ENCODE data around the gene POLD2. TPM values are rescaled to one million over a fixed set of nuclear protein-coding genes. Genes with fewer than 3 reads are reported as not detected.

POLD2 gene
- total and polyA plus RNA-seq, 2 donors (not counting 3 experiments of a cell fraction or from before 2014, with no cell fraction given), result 96.5 to 122 TPM

GRCh38 chr7:44096326-44096881, 26.9 kb downstream of the POLD2 start:
- POLR2A ChIA-PET, result no interaction called here
- CTCF ChIA-PET, result interaction anchor here (1.0 to 1.3 kb wide), 2 partner anchors 13 to 18 kb away, joined by 3 to 4 read pairs; no protein-coding TSS in a partner anchor

GRCh38 chr7:44095781-44096180, 27.6 kb downstream of the POLD2 start:
- dilution Hi-C loops (cut with MboI; ENCODE audit: extremely low pct_ligation_motif_present, low sequenced_read_pairs), result no loop called here
- Histone ChIP-seq H3K36me3 (ENCODE audit: control insufficient read depth in 2 of 2, extremely low read depth in 1 of 2, insufficient read depth in 2 of 2, low read length in 2 of 2) (no peaks in the 10 kb centered on the region), H3K4me2 (ENCODE audit: insufficient read depth, low read length) (no peak overlapping the region), H3K9me1 (replicated peaks; ENCODE audit: control insufficient read depth, extremely low read depth, insufficient read depth, low read length) (no peaks in the 10 kb centered on the region), H2AFZ (ENCODE audit: low read depth, low read length) (no peak overlapping the region), H3K4me1 (ENCODE audit: control insufficient read depth, extremely low read depth, insufficient read depth, low read length) (no peaks in the 10 kb centered on the region), H3K9me3 (replicated peaks; ENCODE audit: control insufficient read depth, insufficient read depth, low read length) (no peaks in the 10 kb centered on the region), H3K4me3 (replicated peaks in 1 of 3; ENCODE audit: insufficient read depth in 1 of 3, low read depth in 1 of 3, low read length in 3 of 3) (no peak overlapping the region), H3K79me2 (ENCODE audit: control insufficient read depth, insufficient read depth, low read length) (no peaks in the 10 kb centered on the region), H3K27me3 (ENCODE audit: control insufficient read depth in 2 of 2, insufficient read depth in 2 of 2, low read length in 2 of 2) (no peaks in the 10 kb centered on the region), H3K27ac (ENCODE audit: insufficient read depth, low read depth, low read length) (no peak overlapping the region), H4K20me1 (replicated peaks; ENCODE audit: control insufficient read depth, extremely low read depth, insufficient read depth, low read length) (no peaks in the 10 kb centered on the region), H3K9ac (replicated peaks; ENCODE audit: extremely low read depth, insufficient read depth, low read length) (no peak overlapping the region)
- DNase-seq (ENCODE audit: low read depth, low spot score), result no peak
- TF ChIP-seq MYC (IDR thresholded peaks at IDR 0.05; ENCODE audit: low read depth, low read length) (no peak), FOS (IDR thresholded peaks at IDR 0.05; ENCODE audit: borderline replicate concordance, insufficient read depth, low read length) (no peak), JUN (IDR thresholded peaks at IDR 0.05; ENCODE audit: borderline replicate concordance, insufficient read depth, insufficient read length, low read depth) (no peak), POLR2AphosphoS5 (IDR thresholded peaks at IDR 0.05; ENCODE audit: insufficient read depth, low read depth, low read length) (no peak), MAX (IDR thresholded peaks at IDR 0.05; ENCODE audit: insufficient read depth, insufficient read length) (no peak), EZH2 (IDR thresholded peaks at IDR 0.05; ENCODE audit: borderline replicate concordance, low read depth, low read length, severe bottlenecking) (no peak), GATA2 (IDR thresholded peaks at IDR 0.05; ENCODE audit: insufficient read depth, insufficient read length, low read depth, low read length) (no peak), POLR2A (IDR thresholded peaks at IDR 0.05; ENCODE audit: low read depth, low read length) (no peak), CTCF (IDR thresholded peaks at IDR 0.05; ENCODE audit: extremely low read depth in 1 of 2, insufficient read depth in 1 of 2, low read depth in 1 of 2, low read length in 2 of 2) (no peak)
- BruUV-seq (replicated peaks), result no TSS peak
- intact Hi-C loops (cut with micrococcal nuclease), result no loop called here
- ChIA-PET POLR2A (no interaction called here), CTCF (no interaction called here)
- no peak for FAIRE-seq

More at GRCh38 chr7:44096326-44096881, 26.9 kb downstream of the POLD2 start:
- dilution Hi-C loops (cut with MboI; ENCODE audit: extremely low pct_ligation_motif_present, low sequenced_read_pairs), result no loop called here
- H3K9me3 ChIP-seq (replicated peaks; ENCODE audit: control insufficient read depth, insufficient read depth, low read length), result no peaks in the 10 kb centered on the region
- no peak overlapping the region for H3K4me3 ChIP-seq (replicated peaks in 1 of 3; ENCODE audit: insufficient read depth in 1 of 3, low read depth in 1 of 3, low read length in 3 of 3)
- no peak overlapping the region for H3K4me2 ChIP-seq (ENCODE audit: insufficient read depth, low read length)
- H3K4me1 ChIP-seq (ENCODE audit: control insufficient read depth, extremely low read depth, insufficient read depth, low read length), result no peaks in the 10 kb centered on the region
- H3K36me3 ChIP-seq (ENCODE audit: control insufficient read depth in 2 of 2, extremely low read depth in 1 of 2, insufficient read depth in 2 of 2, low read length in 2 of 2), result no peaks in the 10 kb centered on the region
- intact Hi-C loops (cut with micrococcal nuclease), result no loop called here
- FAIRE-seq (no peak), DNase-seq (ENCODE audit: low read depth, low spot score) (no peak)
- no peak overlapping the region for H2AFZ ChIP-seq (ENCODE audit: low read depth, low read length)
- no peak for TF ChIP-seq GATA2 (IDR thresholded peaks at IDR 0.05; ENCODE audit: insufficient read depth, insufficient read length, low read depth, low read length)
- no peak for TF ChIP-seq MYC (IDR thresholded peaks at IDR 0.05; ENCODE audit: low read depth, low read length)
- TF ChIP-seq POLR2AphosphoS5 (IDR thresholded peaks at IDR 0.05; ENCODE audit: insufficient read depth, low read depth, low read length), result no peak
- H3K79me2 ChIP-seq (ENCODE audit: control insufficient read depth, insufficient read depth, low read length), result no peaks in the 10 kb centered on the region
- no TSS peak for BruUV-seq (replicated peaks)
- H3K27ac ChIP-seq (ENCODE audit: insufficient read depth, low read depth, low read length), result no peak overlapping the region
- H3K9me1 ChIP-seq (replicated peaks; ENCODE audit: control insufficient read depth, extremely low read depth, insufficient read depth, low read length), result no peaks in the 10 kb centered on the region
- H3K27me3 ChIP-seq (ENCODE audit: control insufficient read depth in 2 of 2, insufficient read depth in 2 of 2, low read length in 2 of 2), result no peaks in the 10 kb centered on the region
- H3K9ac ChIP-seq (replicated peaks; ENCODE audit: extremely low read depth, insufficient read depth, low read length), result no peak overlapping the region
- no peaks in the 10 kb centered on the region for H4K20me1 ChIP-seq (replicated peaks; ENCODE audit: control insufficient read depth, extremely low read depth, insufficient read depth, low read length)
